SU-DHL-6 (cell line): ENCODE measurements around the gene ALDH1A1.

Source experiments
- H2AFZ ChIP-seq: fragments of 200-600 bp; sonication (generic); 2 replicates; pipeline ENCODE4 v1.6.1; 2014; ENCODE audit warnings: low read depth, mild to moderate bottlenecking, moderate library complexity, mixed read lengths, antibody characterized with exemption, low read length; ENCODE audit not compliant: severe bottlenecking
- H3F3A ChIP-seq: fragments of 200-600 bp; shearing (Covaris generic); 2 replicates; pipeline ENCODE4 v1.6.0; 2016; ENCODE audit warnings: antibody characterized with exemption, mild to moderate bottlenecking; ENCODE audit not compliant: insufficient read depth
- H3K27ac ChIP-seq: fragments of 200-600 bp; sonication (generic); 2 replicates; pipeline ENCODE4 v1.5.1; 2016; ENCODE audit warnings: low read depth, mild to moderate bottlenecking, low read length, moderate library complexity, mixed read lengths
- H3K27me3 ChIP-seq: fragments of 200-600 bp; sonication (generic), shearing (Covaris generic); 2 replicates; pipeline ENCODE4 v1.6.0; 2014; ENCODE audit warnings: mild to moderate bottlenecking, low read length
- H3K36me3 ChIP-seq: fragments of 200-600 bp; sonication (generic); 2 replicates; pipeline ENCODE4 v1.6.1; 2014; ENCODE audit warnings: mild to moderate bottlenecking, low read length, mixed read lengths
- H3K4me2 ChIP-seq: fragments of 300-600, 200-600 bp; shearing (Covaris generic), sonication (generic); 2 replicates; pipeline ENCODE4 v1.6.0; 2014; ENCODE audit warnings: low read length, low read depth, mild to moderate bottlenecking; ENCODE audit not compliant: poor library complexity, severe bottlenecking
- H3K4me3 ChIP-seq: fragments of 200-600 bp; sonication (generic); 2 replicates; pipeline ENCODE4 v1.5.1; 2014; ENCODE audit warnings: antibody characterized with exemption, low read length, mild to moderate bottlenecking, mixed read lengths; ENCODE audit not compliant: insufficient read depth, poor library complexity, severe bottlenecking
- H3K79me2 ChIP-seq: fragments of 200-600 bp; sonication (generic); 2 replicates; pipeline ENCODE4 v1.6.1; 2014; ENCODE audit warnings: mild to moderate bottlenecking, low read length, moderate library complexity; ENCODE audit not compliant: insufficient read depth
- H3K9ac ChIP-seq: fragments of 200-600 bp; sonication (generic); 2 replicates; pipeline ENCODE4 v1.7.0; 2014; ENCODE audit warnings: mild to moderate bottlenecking, low read length
- H3K9me2 ChIP-seq: fragments of 200-600 bp; sonication (generic); replicated peaks from 2 replicates; pipeline ENCODE4 v1.6.1; 2014; ENCODE audit warnings: low read length; ENCODE audit not compliant: insufficient read depth
- H3K9me3 ChIP-seq: fragments of 200-600 bp; sonication (generic); 2 replicates; pipeline ENCODE4 v1.6.1; 2014; ENCODE audit warnings: low read length, mixed read lengths; ENCODE audit not compliant: insufficient read depth
- H4K20me1 ChIP-seq: fragments of 200-600 bp; sonication (generic); 2 replicates; pipeline ENCODE4 v1.6.1; 2014; ENCODE audit warnings: low read depth, mild to moderate bottlenecking, antibody characterized with exemption, low read length, moderate library complexity, mixed read lengths
- EZH2phosphoT487 ChIP-seq: fragments of 200-600 bp; sonication (generic), shearing (Covaris generic); conservative IDR thresholded peaks from 2 replicates; pipeline ENCODE4 v1.6.1; 2018; ENCODE audit warnings: mild to moderate bottlenecking, antibody characterized with exemption, low read length, moderate library complexity, mixed read lengths
- TF ChIP-seq, protein P1 (sequence below): fragments of 200-600 bp; sonication (generic); IDR thresholded peaks from one replicate; pipeline ENCODE4 v1.5.1; 2017; ENCODE audit warnings: antibody characterized with exemption, mild to moderate bottlenecking, low read length, moderate library complexity; ENCODE audit not compliant: insufficient read depth, poor library complexity, severe bottlenecking

Gene ALDH1A1

DNA sequence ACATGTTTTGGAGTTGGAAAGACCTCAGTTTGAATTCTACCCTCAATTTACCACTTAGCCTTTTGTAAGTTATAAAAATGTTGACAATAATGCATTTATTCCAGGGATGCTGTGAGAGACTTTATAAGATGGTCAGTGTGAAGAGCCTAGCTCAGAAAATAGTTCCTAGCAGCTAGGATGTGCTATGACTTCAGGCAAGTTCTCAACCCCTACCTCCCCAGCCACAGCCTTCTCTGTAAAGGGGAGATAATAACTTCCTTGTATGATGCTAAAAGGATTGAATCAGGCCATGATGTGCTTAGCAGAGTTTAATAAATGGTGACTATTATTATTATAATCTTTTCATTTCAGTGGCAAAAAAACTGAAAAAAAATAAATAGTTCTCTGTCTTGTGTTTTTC lies 77.6 kb downstream of the ALDH1A1 start:
- H2AFZ ChIP-seq: no peak overlapping the region
- H3K9me2 ChIP-seq: no peaks in the 10 kb centered on the region
- H4K20me1 ChIP-seq: no peaks in the 10 kb centered on the region
- no peak overlapping the region for H3K4me2 ChIP-seq
- no peak for TF ChIP-seq EZH2phosphoT487
- TF ChIP-seq, protein P1, sequence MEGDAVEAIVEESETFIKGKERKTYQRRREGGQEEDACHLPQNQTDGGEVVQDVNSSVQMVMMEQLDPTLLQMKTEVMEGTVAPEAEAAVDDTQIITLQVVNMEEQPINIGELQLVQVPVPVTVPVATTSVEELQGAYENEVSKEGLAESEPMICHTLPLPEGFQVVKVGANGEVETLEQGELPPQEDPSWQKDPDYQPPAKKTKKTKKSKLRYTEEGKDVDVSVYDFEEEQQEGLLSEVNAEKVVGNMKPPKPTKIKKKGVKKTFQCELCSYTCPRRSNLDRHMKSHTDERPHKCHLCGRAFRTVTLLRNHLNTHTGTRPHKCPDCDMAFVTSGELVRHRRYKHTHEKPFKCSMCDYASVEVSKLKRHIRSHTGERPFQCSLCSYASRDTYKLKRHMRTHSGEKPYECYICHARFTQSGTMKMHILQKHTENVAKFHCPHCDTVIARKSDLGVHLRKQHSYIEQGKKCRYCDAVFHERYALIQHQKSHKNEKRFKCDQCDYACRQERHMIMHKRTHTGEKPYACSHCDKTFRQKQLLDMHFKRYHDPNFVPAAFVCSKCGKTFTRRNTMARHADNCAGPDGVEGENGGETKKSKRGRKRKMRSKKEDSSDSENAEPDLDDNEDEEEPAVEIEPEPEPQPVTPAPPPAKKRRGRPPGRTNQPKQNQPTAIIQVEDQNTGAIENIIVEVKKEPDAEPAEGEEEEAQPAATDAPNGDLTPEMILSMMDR: no peak
- no peaks in the 10 kb centered on the region for H3K36me3 ChIP-seq
- H3K9me3 ChIP-seq: no peaks in the 10 kb centered on the region
- no peaks in the 10 kb centered on the region for H3F3A ChIP-seq
- no peak overlapping the region for H3K4me3 ChIP-seq
- no peaks in the 10 kb centered on the region for H3K27me3 ChIP-seq
- no peak overlapping the region for H3K27ac ChIP-seq
- H3K79me2 ChIP-seq: no peaks in the 10 kb centered on the region
- no peak overlapping the region for H3K9ac ChIP-seq

GRCh38 chr9:72874344-72874743 lies 78.5 kb downstream of the ALDH1A1 start:
- no peak for TF ChIP-seq EZH2phosphoT487
- TF ChIP-seq, protein P1: no peak
- Histone ChIP-seq H2AFZ (no peak overlapping the region), H3K4me2 (no peak overlapping the region), H3K4me3 (no peak overlapping the region), H3F3A (no peaks in the 10 kb centered on the region), H3K9ac (no peak overlapping the region), H3K9me3 (no peaks in the 10 kb centered on the region), H3K27me3 (no peaks in the 10 kb centered on the region), H4K20me1 (no peaks in the 10 kb centered on the region), H3K79me2 (no peaks in the 10 kb centered on the region), H3K9me2 (no peaks in the 10 kb centered on the region), H3K27ac (no peak overlapping the region), H3K36me3 (no peaks in the 10 kb centered on the region)

DNA sequence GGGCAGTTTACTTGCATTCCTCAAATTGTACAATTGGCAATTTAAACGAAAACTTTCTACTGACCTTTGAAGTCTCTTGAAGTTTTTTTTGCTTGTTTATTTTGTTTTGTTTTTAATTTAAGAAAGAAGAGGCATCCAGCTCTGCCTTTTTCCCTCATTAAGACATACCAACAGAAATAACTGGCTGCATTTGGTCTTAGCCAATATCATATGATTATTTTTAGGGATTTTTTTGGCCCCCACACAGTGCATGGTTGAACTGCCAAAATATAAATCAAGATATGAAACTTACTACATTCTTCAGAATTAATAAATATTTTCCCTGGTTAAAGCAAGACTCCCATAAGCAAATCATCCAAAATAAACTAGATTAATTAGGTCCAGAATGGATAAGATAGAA lies 79.4 kb downstream of the ALDH1A1 start:
- H3K9ac ChIP-seq: no peak overlapping the region
- H3K27ac ChIP-seq: no peak overlapping the region
- no peaks in the 10 kb centered on the region for H3K9me2 ChIP-seq
- no peak overlapping the region for H3K4me2 ChIP-seq
- no peak overlapping the region for H3K4me3 ChIP-seq
- no peaks in the 10 kb centered on the region for H3F3A ChIP-seq
- no peaks in the 10 kb centered on the region for H3K79me2 ChIP-seq
- H3K36me3 ChIP-seq: no peaks in the 10 kb centered on the region
- no peaks in the 10 kb centered on the region for H3K27me3 ChIP-seq
- H2AFZ ChIP-seq: no peak overlapping the region
- no peaks in the 10 kb centered on the region for H3K9me3 ChIP-seq
- H4K20me1 ChIP-seq: no peaks in the 10 kb centered on the region
- TF ChIP-seq, protein P1: no peak
- no peak for TF ChIP-seq EZH2phosphoT487

DNA sequence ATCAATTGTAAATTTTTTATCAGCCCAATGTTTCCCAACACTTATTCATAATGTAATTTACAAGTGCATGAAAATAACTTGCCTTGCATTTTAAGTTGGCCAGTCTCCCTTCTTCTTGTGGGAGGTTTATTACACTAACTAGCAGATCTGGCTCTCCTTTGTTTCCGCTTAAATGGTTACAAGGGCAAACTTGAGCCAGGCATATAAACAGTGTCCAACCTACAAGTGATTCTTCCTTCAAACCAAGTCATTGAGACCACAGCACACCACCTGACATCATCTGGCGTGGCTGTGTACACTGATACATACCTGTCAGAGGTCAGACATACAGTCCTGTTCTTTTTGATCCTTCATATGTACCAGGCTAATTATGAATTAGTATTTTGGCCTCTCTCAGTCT lies 80.1 kb downstream of the ALDH1A1 start:
- Histone ChIP-seq H4K20me1 (no peaks in the 10 kb centered on the region), H3K4me3 (no peak overlapping the region), H3K4me2 (no peak overlapping the region), H3K9me2 (no peaks in the 10 kb centered on the region), H3K27ac (no peak overlapping the region), H3K9ac (no peak overlapping the region), H3F3A (no peaks in the 10 kb centered on the region), H3K79me2 (no peaks in the 10 kb centered on the region), H3K9me3 (no peaks in the 10 kb centered on the region), H3K27me3 (no peaks in the 10 kb centered on the region), H2AFZ (no peak overlapping the region), H3K36me3 (no peaks in the 10 kb centered on the region)
- TF ChIP-seq, protein P1: no peak
- no peak for TF ChIP-seq EZH2phosphoT487
